H9 (cell line): Measurements from ENCODE around the gene KRTAP4-1. TPM values are rescaled to one million over a fixed set of nuclear protein-coding genes. Genes with fewer than 3 reads are reported as not detected.
"Not testable (repeated sequence)": the region's sequence is repeated elsewhere in the genome, so short reads cannot be mapped to it uniquely, and the experiment has no call there.

Source experiments
- DNase-seq: peaks from one replicate; pipeline ENCODE4 v3.0.0-alpha.2; 2017
- H2AFZ ChIP-seq: one replicate; pipeline ENCODE4 v1.6.1; 2013; ENCODE audit warnings: mild to moderate bottlenecking, low read length, control low read depth, moderate library complexity
- H2AK5ac ChIP-seq: 2 replicates; pipeline ENCODE4 v1.6.1; 2013; ENCODE audit warnings: low read length, control low read depth, mixed read lengths; ENCODE audit not compliant: insufficient read length
- H2BK120ac ChIP-seq: one replicate; pipeline ENCODE4 v1.6.1; 2013; ENCODE audit warnings: low read depth, mild to moderate bottlenecking, low read length, control low read depth, inconsistent platforms; ENCODE audit not compliant: poor library complexity, severe bottlenecking
- H2BK12ac ChIP-seq: 2 replicates; pipeline ENCODE4 v1.6.1; 2013; ENCODE audit warnings: low read length, control low read depth, mixed read lengths, low read depth; ENCODE audit not compliant: insufficient read length
- H2BK15ac ChIP-seq: 2 replicates; pipeline ENCODE4 v1.6.1; 2013; ENCODE audit warnings: low read depth, low read length, control low read depth
- H2BK20ac ChIP-seq: one replicate; pipeline ENCODE4 v1.6.1; 2013; ENCODE audit warnings: low read depth, mild to moderate bottlenecking, low read length, control low read depth, inconsistent platforms; ENCODE audit not compliant: poor library complexity, severe bottlenecking
- H2BK5ac ChIP-seq: 2 replicates; pipeline ENCODE4 v1.6.1; 2013; ENCODE audit warnings: low read length, control low read depth, mixed read lengths; ENCODE audit not compliant: insufficient read length
- H3K14ac ChIP-seq: 2 replicates; pipeline ENCODE4 v1.6.1; 2013; ENCODE audit warnings: low read length, control low read depth; ENCODE audit not compliant: insufficient read depth
- H3K18ac ChIP-seq: 2 replicates; pipeline ENCODE4 v1.6.1; 2013; ENCODE audit warnings: low read depth, mild to moderate bottlenecking, mixed read lengths, low read length, control low read depth; ENCODE audit not compliant: insufficient read length
- H3K23ac ChIP-seq: 2 replicates; pipeline ENCODE4 v1.6.1; 2013; ENCODE audit warnings: low read length, control low read depth, mixed read lengths, low read depth; ENCODE audit not compliant: insufficient read length
- H3K23me2 ChIP-seq: 2 replicates; pipeline ENCODE4 v1.6.1; 2013; ENCODE audit warnings: low read depth, mild to moderate bottlenecking, mixed read lengths, low read length, control low read depth; ENCODE audit not compliant: insufficient read length, poor library complexity, severe bottlenecking
- H3K27ac ChIP-seq: 2 replicates; pipeline ENCODE4 v1.5.1; 2013; ENCODE audit warnings: low read length, control low read depth, mixed read lengths, low read depth; ENCODE audit not compliant: insufficient read length
- H3K27me3 ChIP-seq: 2 replicates; pipeline ENCODE4 v1.6.1; 2013; ENCODE audit warnings: low read length, control low read depth, inconsistent platforms; ENCODE audit not compliant: insufficient read depth
- H3K4ac ChIP-seq: 2 replicates; pipeline ENCODE4 v1.6.1; 2013; ENCODE audit warnings: low read depth, mild to moderate bottlenecking, control low read depth, inconsistent platforms, low read length, moderate library complexity
- H3K4me1 ChIP-seq: 2 replicates; pipeline ENCODE4 v1.6.1; 2013; ENCODE audit warnings: low read length, control low read depth, inconsistent platforms; ENCODE audit not compliant: insufficient read depth
- H3K4me2 ChIP-seq: 2 replicates; pipeline ENCODE4 v1.6.1; 2013; ENCODE audit warnings: low read length, control low read depth, mixed read lengths; ENCODE audit not compliant: insufficient read length, insufficient read depth
- H3K56ac ChIP-seq: 2 replicates; pipeline ENCODE4 v1.6.1; 2013; ENCODE audit warnings: low read depth, mild to moderate bottlenecking, mixed read lengths, low read length, control low read depth; ENCODE audit not compliant: insufficient read length
- H3K79me1 ChIP-seq: 2 replicates; pipeline ENCODE4 v1.6.1; 2013; ENCODE audit warnings: low read depth, mild to moderate bottlenecking, moderate library complexity, low read length, control low read depth, inconsistent platforms; ENCODE audit not compliant: insufficient read depth, poor library complexity, severe bottlenecking
- H3K79me2 ChIP-seq: 2 replicates; pipeline ENCODE4 v1.6.1; 2013; ENCODE audit warnings: low read length, control low read depth, inconsistent platforms; ENCODE audit not compliant: insufficient read depth
- H3K9ac ChIP-seq: 2 replicates; pipeline ENCODE4 v1.6.1; 2013; ENCODE audit warnings: low read length, control low read depth, mixed read lengths; ENCODE audit not compliant: insufficient read length; ENCODE audit errors: extremely low read depth
- H3K9me3 ChIP-seq: one replicate; pipeline ENCODE4 v1.6.1; 2013; ENCODE audit warnings: low read depth, low read length, inconsistent platforms; ENCODE audit not compliant: control insufficient read depth
- H3T11ph ChIP-seq: one replicate; pipeline ENCODE4 v1.6.1; 2013; ENCODE audit warnings: mild to moderate bottlenecking, low read length, control low read depth, inconsistent platforms
- H4K20me1 ChIP-seq: one replicate; pipeline ENCODE4 v1.6.1; 2013; ENCODE audit not compliant: control insufficient read depth, insufficient read length, insufficient read depth
- H4K5ac ChIP-seq: 2 replicates; pipeline ENCODE4 v1.6.1; 2013; ENCODE audit warnings: low read depth, mild to moderate bottlenecking, mixed read lengths, low read length, control low read depth; ENCODE audit not compliant: insufficient read length
- H4K8ac ChIP-seq: replicated peaks from 2 replicates; pipeline ENCODE4 v1.6.1; 2013; ENCODE audit warnings: low read length, control low read depth, mixed read lengths, low read depth; ENCODE audit not compliant: insufficient read length
- H4K91ac ChIP-seq: 2 replicates; pipeline ENCODE4 v1.6.1; 2013; ENCODE audit warnings: low read depth, mild to moderate bottlenecking, moderate library complexity, mixed read lengths, low read length, control low read depth; ENCODE audit not compliant: insufficient read length
- H3K27ac Mint-ChIP-seq, 3 experiments: 2 replicates in 2 of 3; 3 replicates in 1 of 3; pipeline ENCODE4 v1.8.0; 2020 to 2021; ENCODE audit warnings: mixed read lengths in 3 of 3, mild to moderate bottlenecking in 1 of 3, moderate library complexity in 1 of 3
- H3K27me3 Mint-ChIP-seq: 2 replicates; pipeline ENCODE4 v1.8.0; 2021; ENCODE audit warnings: low read depth, mild to moderate bottlenecking, moderate library complexity, mixed read lengths
- H3K36me3 Mint-ChIP-seq, 3 experiments: 2 replicates in 2 of 3; 3 replicates in 1 of 3; pipeline ENCODE4 v1.8.0; 2020 to 2021; ENCODE audit warnings: low read depth in 3 of 3, mixed read lengths in 3 of 3; ENCODE audit not compliant: insufficient read depth in 1 of 3
- H3K4me1 Mint-ChIP-seq, 2 experiments: 2 replicates each; pipeline ENCODE4 v1.8.0; 2020; ENCODE audit warnings: mixed read lengths in 2 of 2
- H3K4me3 Mint-ChIP-seq, 2 experiments: 2 replicates in 1 of 2; 3 replicates in 1 of 2; pipeline ENCODE4 v1.8.0; 2020 to 2021; ENCODE audit warnings: mild to moderate bottlenecking in 2 of 2, mixed read lengths in 2 of 2, moderate library complexity in 1 of 2
- H3K9me3 Mint-ChIP-seq, 2 experiments: 2 replicates in 1 of 2; 3 replicates in 1 of 2; pipeline ENCODE4 v1.8.0; 2020; ENCODE audit warnings: mild to moderate bottlenecking in 2 of 2, mixed read lengths in 2 of 2, moderate library complexity in 1 of 2
- CTCF ChIP-seq: fragments of 200-600 bp; sonication (generic); conservative IDR thresholded peaks from 3 replicates; pipeline ENCODE4 v1.8.0; 2021; ENCODE audit warnings: antibody characterized with exemption, mild to moderate bottlenecking
- WGBS: extraction: QIAGEN DNeasy Blood & Tissue Kit; methylation state at CpG from one replicate; pipeline ENCODE4 v1.1.7; 2013; ENCODE audit warnings: missing lambda C conversion rate, low lambda C conversion rate, mixed read lengths; ENCODE audit not compliant: insufficient read length; ENCODE audit errors: extremely low coverage; 5-methylcytosine and 5-hydroxymethylcytosine counted together
- long read RNA-seq: library from polyadenylated mRNA; unstranded; transcript quantifications from one replicate; pipeline ENCODE4 v2.0.0, GENCODE V29; 2020
- total RNA-seq: library from RNA; stranded (reverse); gene quantifications from 2 replicates; pipeline ENCODE4 v1.2.1, GENCODE V29; 2021

KRTAP4-1 gene
- total RNA-seq: not detected in 2 replicates
- long read RNA-seq: 0 reads

- Histone ChIP-seq H3K4me1 (no peaks in the 10 kb centered on the region), H4K20me1 (no peaks in the 10 kb centered on the region), H4K91ac (no peak within 1 kb of the TSS), H3T11ph (no peak within 1 kb of the TSS), H3K23me2 (no peaks in the 10 kb centered on the region), H3K79me2 (no peaks in the 10 kb centered on the region), H2BK15ac (no peak within 1 kb of the TSS), H2BK5ac (no peak within 1 kb of the TSS), H4K8ac (no peak within 1 kb of the TSS), H3K9ac (no peak within 1 kb of the TSS), H2BK120ac (no peak within 1 kb of the TSS), H2AK5ac (no peak within 1 kb of the TSS), H3K79me1 (no peaks in the 10 kb centered on the region), H3K56ac (no peak within 1 kb of the TSS), H3K27me3 (no peaks in the 10 kb centered on the region), H4K5ac (no peak within 1 kb of the TSS), H2BK12ac (no peak within 1 kb of the TSS), H2BK20ac (no peak within 1 kb of the TSS), H3K23ac (no peak within 1 kb of the TSS), H3K9me3 (no peaks in the 10 kb centered on the region), H3K18ac (no peak within 1 kb of the TSS), H2AFZ (no peak within 1 kb of the TSS), H3K4me2 (no peak within 1 kb of the TSS), H3K27ac (no peak within 1 kb of the TSS), H3K14ac (no peak within 1 kb of the TSS), H3K4ac (no peak within 1 kb of the TSS)
- WGBS: no CpG with 5 or more reads among the region's 9 CpGs
- TF ChIP-seq CTCF: no peak
- Mint-ChIP-seq H3K27ac (peak within 1 kb of the TSS in 2 of 3 experiments; percentile 50 to 90; a peak in 3 of 7 replicates), H3K4me3 (no peak within 1 kb of the TSS), H3K9me3 (no peaks in the 10 kb centered on the region; a peak in 1 of 5 replicates), H3K27me3 (peaks cover 2% of the 10 kb centered on the region; the same call in 1 of the 2 replicates), H3K36me3 (no peaks in the 10 kb centered on the region), H3K4me1 (peaks cover 8 to 9% of the 10 kb centered on the region in 2 experiments)
- DNase-seq: no peak
Observed at GRCh38 chr17:41184480-41184961, at the start of gene KRTAP4-1. TSS of gene KRTAP4-1 (minus strand) at chr17:41184911. CDS start at chr17:41184854, 57 bp downstream.

GRCh38 chr17:41232399-41233105 is 47.8 kb upstream of the KRTAP4-1 start, which contains the start of gene KRTAP9-3:
TSS of gene KRTAP9-3 (plus strand) at chr17:41232449. CDS start at chr17:41232502, 53 bp downstream.
- H4K20me1 ChIP-seq, H2BK120ac ChIP-seq, H3K18ac ChIP-seq, H3K79me1 ChIP-seq, H3K4me1 ChIP-seq, H3K4me1 Mint-ChIP-seq, H4K5ac ChIP-seq, H2AK5ac ChIP-seq, H2BK12ac ChIP-seq, H3K9me3 Mint-ChIP-seq, H3K4ac ChIP-seq, H3K9me3 ChIP-seq, H3K14ac ChIP-seq, H3K23ac ChIP-seq, H2BK15ac ChIP-seq, H3K23me2 ChIP-seq, H3K79me2 ChIP-seq, H2BK20ac ChIP-seq, H2AFZ ChIP-seq, H2BK5ac ChIP-seq, H3K27me3 ChIP-seq, H4K91ac ChIP-seq, H3T11ph ChIP-seq, DNase-seq, H3K9ac ChIP-seq, H3K27me3 Mint-ChIP-seq, H3K27ac ChIP-seq, H3K4me3 Mint-ChIP-seq, H3K56ac ChIP-seq, H3K36me3 Mint-ChIP-seq, H3K4me2 ChIP-seq, H4K8ac ChIP-seq, H3K27ac Mint-ChIP-seq: not testable (repeated sequence)
- WGBS: no CpG with 5 or more reads among the region's 1 CpG
